ENCODE results near the gene SPECC1.

DNA sequence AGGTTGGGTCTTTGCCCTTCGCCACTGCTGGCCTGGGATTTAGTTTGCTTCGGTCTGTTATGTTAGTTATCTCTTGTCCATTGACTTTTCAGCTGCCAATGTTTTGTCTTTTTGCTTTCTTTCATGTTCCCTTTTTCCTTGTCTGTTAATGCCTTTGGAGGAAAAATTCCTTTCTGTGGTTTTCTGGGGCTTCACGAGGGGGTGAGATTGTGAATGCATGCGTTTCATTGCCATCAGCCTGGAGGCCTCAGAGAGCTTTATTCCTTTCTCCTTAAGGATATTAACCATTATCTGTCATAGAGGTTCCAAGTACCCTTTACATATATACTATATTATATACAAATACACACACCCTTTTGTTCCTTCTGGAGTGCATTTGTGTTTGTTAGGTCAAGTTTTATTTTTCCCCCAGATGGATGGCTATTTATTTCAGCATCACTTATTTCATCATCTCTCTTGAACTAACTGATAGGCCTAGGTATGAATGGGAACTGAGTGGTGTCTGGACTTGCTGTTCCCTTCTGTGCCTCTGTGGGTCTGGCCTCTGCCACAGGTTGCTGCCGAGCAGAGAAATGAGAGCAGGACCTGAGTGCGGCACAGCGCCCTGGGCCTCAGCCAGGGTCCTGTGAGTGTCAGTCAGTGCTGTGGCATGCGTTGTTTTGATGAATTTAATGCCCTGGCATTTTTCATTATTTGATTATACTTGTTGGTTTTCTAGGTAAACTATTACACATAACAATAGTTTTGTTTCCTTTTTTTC is 264.8 kb downstream of the SPECC1 start:
- TF ChIP-seq EZH2 (IDR thresholded peaks at IDR 0.05): no peak
- TF ChIP-seq, protein P1, sequence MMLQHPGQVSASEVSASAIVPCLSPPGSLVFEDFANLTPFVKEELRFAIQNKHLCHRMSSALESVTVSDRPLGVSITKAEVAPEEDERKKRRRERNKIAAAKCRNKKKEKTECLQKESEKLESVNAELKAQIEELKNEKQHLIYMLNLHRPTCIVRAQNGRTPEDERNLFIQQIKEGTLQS (IDR thresholded peaks at IDR 0.05): no peak

Data from HCT116 (cell line).